ENCODE measurements around the gene SLC39A11. TPM values are rescaled to one million over a fixed set of nuclear protein-coding genes. Genes with fewer than 3 reads are reported as not detected.
A peak's percentile ranks its signal among the peaks of the same experiment; 100 is the strongest.

SLC39A11 gene
- total and polyA plus RNA-seq, 3 donors from 2014 or later = 11.4 to 18.6 (median 18.0) TPM

GRCh38 chr17:73093286-73093685 lies 798 bp upstream of the SLC39A11 start:
- H3K9me3 ChIP-seq = no peaks in the 10 kb centered on the region
- TF ChIP-seq POLR2A (IDR thresholded peaks at IDR 0.05) = no peak
- TF ChIP-seq, protein P1, sequence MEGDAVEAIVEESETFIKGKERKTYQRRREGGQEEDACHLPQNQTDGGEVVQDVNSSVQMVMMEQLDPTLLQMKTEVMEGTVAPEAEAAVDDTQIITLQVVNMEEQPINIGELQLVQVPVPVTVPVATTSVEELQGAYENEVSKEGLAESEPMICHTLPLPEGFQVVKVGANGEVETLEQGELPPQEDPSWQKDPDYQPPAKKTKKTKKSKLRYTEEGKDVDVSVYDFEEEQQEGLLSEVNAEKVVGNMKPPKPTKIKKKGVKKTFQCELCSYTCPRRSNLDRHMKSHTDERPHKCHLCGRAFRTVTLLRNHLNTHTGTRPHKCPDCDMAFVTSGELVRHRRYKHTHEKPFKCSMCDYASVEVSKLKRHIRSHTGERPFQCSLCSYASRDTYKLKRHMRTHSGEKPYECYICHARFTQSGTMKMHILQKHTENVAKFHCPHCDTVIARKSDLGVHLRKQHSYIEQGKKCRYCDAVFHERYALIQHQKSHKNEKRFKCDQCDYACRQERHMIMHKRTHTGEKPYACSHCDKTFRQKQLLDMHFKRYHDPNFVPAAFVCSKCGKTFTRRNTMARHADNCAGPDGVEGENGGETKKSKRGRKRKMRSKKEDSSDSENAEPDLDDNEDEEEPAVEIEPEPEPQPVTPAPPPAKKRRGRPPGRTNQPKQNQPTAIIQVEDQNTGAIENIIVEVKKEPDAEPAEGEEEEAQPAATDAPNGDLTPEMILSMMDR (IDR thresholded peaks at IDR 0.05) = no peak
- H3K27ac ChIP-seq = no peak overlapping the region
- H3K4me1 ChIP-seq = peaks cover 10% of the 10 kb centered on the region
- H3K36me3 ChIP-seq (ENCODE audit: low read depth, missing control alignments) = no peaks in the 10 kb centered on the region
- peak overlapping the region in 1 of 2 donors; percentile 70 for H3K4me3 ChIP-seq
- no peak for DNase-seq
- intact Hi-C loops (cut with DNase I; ENCODE audit: low total_unique reads) = no loop called here
- WGBS, 2 donors = 53 to 63% methylated on average over 6 to 9 of the region's 9 CpGs
- no peaks in the 10 kb centered on the region for H3K27me3 ChIP-seq

GRCh38 chr17:73091770-73092522 lies 542 bp downstream of the SLC39A11 start:
- H3K27ac ChIP-seq = peak overlapping the region; percentile 33 to 54
- peak overlapping the region; percentile 58 to 70 for H3K4me3 ChIP-seq
- intact Hi-C loops (cut with DNase I; ENCODE audit: low total_unique reads) = no loop called here
- H3K9me3 ChIP-seq = no peaks in the 10 kb centered on the region
- WGBS, 2 donors = 4 to 7% methylated on average over 20 of the region's 20 CpGs
- no peaks in the 10 kb centered on the region for H3K27me3 ChIP-seq
- peak; percentile 32 for DNase-seq
- no peaks in the 10 kb centered on the region for H3K36me3 ChIP-seq (ENCODE audit: low read depth, missing control alignments)
- TF ChIP-seq POLR2A (IDR thresholded peaks at IDR 0.05) = no peak
- TF ChIP-seq, protein P1 (IDR thresholded peaks at IDR 0.05) = no peak
- peaks cover 10% of the 10 kb centered on the region for H3K4me1 ChIP-seq

DNA sequence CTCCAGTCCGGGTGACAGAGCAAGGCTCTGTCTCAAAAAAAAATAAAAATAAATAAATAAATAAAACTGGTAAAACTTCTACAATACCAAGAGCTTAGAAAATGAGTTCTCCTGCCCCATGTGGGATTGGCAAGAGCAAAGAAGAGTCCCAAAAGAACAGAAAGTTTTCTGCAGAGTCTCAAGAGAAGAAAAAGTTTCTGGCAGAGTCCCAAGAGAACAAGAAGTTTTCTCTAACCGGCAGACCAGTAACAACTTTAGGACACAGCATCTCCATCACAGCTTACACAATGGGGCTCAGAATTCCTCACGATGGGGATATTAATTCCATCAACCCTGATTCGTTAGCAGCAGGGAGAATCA lies 1.1 kb downstream of the SLC39A11 start:
- Histone ChIP-seq H3K27me3 (no peaks in the 10 kb centered on the region), H3K4me1 (peaks cover 10% of the 10 kb centered on the region), H3K36me3 (ENCODE audit: low read depth, missing control alignments) (no peaks in the 10 kb centered on the region), H3K27ac (peak overlapping the region in 1 of 2 donors; percentile 54), H3K4me3 (peak overlapping the region in 1 of 2 donors; percentile 58), H3K9me3 (no peaks in the 10 kb centered on the region)
- no peak for DNase-seq
- TF ChIP-seq POLR2A (IDR thresholded peaks at IDR 0.05) = no peak
- TF ChIP-seq, protein P1 (IDR thresholded peaks at IDR 0.05) = no peak
- 19 to 21% methylated on average over 4 of the region's 4 CpGs for WGBS, 2 donors
- intact Hi-C loops (cut with DNase I; ENCODE audit: low total_unique reads) = no loop called here

DNA sequence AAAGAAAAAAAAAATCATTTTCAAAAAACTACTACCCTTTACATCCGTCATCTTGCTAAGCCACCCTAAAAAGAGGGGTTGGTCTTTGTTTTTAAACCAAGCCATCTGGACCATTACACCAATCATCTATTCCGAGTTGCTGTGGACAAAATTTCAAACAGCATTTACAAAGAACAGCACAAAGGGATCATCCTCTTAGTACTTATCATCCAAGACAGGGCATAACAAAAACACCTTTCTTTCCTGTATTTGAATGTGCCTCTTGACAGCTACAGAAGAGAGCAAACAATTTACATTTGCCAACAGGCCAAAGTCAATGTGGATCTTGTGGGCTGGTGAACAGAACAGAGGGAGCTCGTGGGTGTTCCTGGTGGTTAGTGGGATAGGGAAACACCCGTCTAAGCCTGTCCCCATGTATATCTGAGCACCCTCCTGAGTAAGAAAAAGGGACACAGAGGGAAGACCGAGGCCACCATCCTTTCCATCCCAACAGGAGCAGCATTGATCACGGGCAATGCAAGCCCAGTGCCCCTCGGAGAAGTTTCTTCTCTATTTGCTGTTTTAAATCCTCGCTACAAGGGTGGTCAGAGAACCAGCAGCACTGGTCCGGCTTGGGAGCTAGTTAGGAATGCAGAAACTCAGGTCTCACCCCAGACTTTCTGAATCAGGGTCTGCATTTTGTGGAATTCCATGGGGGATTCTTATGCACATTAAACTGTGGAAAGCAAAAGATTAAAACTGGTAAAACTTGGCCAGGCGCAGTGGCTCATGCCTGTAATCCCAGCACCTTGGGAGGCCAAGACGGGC lies 1.9 kb downstream of the SLC39A11 start:
- Histone ChIP-seq H3K4me1 (peaks cover 10% of the 10 kb centered on the region), H3K27me3 (no peaks in the 10 kb centered on the region), H3K27ac (no peak overlapping the region), H3K36me3 (ENCODE audit: low read depth, missing control alignments) (no peaks in the 10 kb centered on the region), H3K4me3 (no peak overlapping the region), H3K9me3 (no peaks in the 10 kb centered on the region)
- DNase-seq = no peak
- TF ChIP-seq, protein P1 (IDR thresholded peaks at IDR 0.05) = no peak
- TF ChIP-seq POLR2A (IDR thresholded peaks at IDR 0.05) = no peak
- 85 to 89% methylated on average over 9 to 11 of the region's 11 CpGs for WGBS, 2 donors
- intact Hi-C loops (cut with DNase I; ENCODE audit: low total_unique reads) = no loop called here

Measured in testis (tissue), 3 donors.